Cardiac fibroblast (primary cell): ENCODE measurements around the gene TNK2.
"Not testable (repeated sequence)": the region's sequence is repeated elsewhere in the genome, so short reads cannot be mapped to it uniquely, and the experiment has no call there.

ENCODE experiments used
- DNase-seq, 2 donors: peaks; one replicate each; pipeline versions ENCODE4 v3.0.0 to v3.0.0-alpha.2; 2010; ENCODE audit warnings: low read depth in 2 of 2
- H3K4me3 ChIP-seq, 2 donors: replicated peaks in 1 of 2; 1 replicate in 1 of 2; 2 replicates in 1 of 2; pipeline ENCODE4 v1.5.1; 2011; ENCODE audit warnings: low read depth in 2 of 2, low read length in 2 of 2, mild to moderate bottlenecking in 2 of 2, moderate library complexity in 1 of 2
- TF ChIP-seq, protein P1 (sequence below): IDR thresholded peaks from one replicate; pipeline ENCODE4 v1.5.1; 2011; ENCODE audit warnings: low read depth, mild to moderate bottlenecking, low read length, inconsistent platforms

The TNK2 gene

DNA sequence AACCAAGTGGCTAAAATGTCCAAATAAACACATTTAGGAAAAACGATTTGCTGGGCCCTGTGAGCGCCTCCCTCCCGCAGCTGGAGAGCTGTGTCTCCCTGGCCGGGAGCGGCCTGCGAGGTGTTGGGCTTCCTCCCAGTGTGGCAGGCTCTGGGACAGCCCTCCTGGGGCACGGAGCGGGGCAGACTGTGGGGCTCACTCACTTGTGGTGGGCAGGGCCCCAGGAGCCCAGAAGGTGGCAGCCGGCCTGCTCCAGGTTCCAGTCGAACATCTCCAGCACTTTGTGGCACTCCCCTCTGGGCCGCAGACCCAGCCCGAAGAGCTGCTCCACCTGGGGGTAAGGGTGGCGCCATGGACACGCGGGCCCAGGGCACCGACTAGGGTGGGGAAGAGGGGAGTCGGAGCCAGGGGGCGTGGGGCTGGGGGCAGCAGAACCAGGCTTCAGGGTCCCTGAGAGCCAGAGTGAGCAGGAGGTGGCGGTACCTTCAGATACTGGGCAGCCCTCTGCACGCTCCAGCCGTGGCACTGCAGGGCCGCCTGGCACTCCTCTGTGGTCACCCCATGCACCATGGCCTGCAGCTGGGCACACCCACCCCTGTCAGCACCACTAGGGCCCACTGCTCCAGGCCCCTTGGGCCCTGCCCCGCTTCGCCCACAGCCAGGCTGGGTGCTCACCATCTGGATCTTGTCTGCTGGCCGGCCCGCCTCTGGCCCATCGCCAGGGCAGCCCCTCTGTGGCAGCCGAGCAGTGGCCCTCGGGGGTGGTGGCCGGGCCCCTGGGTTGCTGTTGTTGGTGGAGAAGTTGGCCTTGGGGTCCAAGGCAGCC lies 41.5 kb downstream of the TNK2 start:
- TF ChIP-seq, protein P1, sequence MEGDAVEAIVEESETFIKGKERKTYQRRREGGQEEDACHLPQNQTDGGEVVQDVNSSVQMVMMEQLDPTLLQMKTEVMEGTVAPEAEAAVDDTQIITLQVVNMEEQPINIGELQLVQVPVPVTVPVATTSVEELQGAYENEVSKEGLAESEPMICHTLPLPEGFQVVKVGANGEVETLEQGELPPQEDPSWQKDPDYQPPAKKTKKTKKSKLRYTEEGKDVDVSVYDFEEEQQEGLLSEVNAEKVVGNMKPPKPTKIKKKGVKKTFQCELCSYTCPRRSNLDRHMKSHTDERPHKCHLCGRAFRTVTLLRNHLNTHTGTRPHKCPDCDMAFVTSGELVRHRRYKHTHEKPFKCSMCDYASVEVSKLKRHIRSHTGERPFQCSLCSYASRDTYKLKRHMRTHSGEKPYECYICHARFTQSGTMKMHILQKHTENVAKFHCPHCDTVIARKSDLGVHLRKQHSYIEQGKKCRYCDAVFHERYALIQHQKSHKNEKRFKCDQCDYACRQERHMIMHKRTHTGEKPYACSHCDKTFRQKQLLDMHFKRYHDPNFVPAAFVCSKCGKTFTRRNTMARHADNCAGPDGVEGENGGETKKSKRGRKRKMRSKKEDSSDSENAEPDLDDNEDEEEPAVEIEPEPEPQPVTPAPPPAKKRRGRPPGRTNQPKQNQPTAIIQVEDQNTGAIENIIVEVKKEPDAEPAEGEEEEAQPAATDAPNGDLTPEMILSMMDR: no peak
- no peak for DNase-seq

DNA sequence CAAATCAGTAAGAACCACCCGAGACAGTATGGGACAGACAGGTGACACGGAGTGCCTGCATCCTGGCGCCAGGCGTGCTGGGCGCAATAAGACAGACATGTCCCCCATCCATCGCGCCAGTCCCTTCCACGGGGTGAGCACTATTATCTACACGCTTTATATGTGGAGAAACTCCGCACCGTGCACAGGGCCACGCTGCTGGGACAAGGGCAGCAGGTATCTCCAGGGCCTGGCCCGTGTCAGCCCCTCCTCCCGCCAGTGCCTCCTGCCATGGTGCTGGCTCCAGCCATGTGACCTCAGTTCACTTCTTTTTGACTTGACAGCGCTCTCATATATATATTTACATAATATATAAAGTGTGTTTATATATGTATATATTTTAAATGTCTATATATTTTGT lies 42.6 kb downstream of the TNK2 start:
- TF ChIP-seq, protein P1: no peak
- DNase-seq: no peak
- H3K4me3 ChIP-seq: no peak overlapping the region

More for the DNA sequence above, 41.5 kb downstream of the TNK2 start:
- no peak overlapping the region for H3K4me3 ChIP-seq

- peak; percentile 91 to 94 for DNase-seq
- TF ChIP-seq, protein P1: peak; percentile 99
- no peak overlapping the region for H3K4me3 ChIP-seq
These were observed 45.0 kb downstream of the TNK2 start for GRCh38 chr3:195863121-195864061.

DNA sequence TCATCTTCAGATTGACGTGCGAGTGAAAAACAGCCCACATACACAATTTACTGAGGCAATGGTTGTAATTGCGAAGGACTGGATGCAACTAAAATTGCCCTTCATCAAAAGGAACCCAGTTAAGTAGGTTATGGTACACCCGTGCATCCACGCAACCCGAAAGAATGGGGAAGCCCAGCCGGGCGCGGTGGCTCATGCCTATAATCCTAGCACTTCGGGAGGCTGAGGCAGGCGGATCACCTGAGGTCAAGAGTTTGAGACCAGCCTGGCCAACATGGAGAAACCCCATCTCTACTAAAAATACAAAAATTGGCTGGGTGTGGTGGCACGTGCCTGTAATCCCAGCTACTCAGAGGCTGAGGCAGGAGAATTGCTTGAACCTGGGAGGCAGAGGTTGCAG lies 46.0 kb downstream of the TNK2 start:
- DNase-seq: not testable (repeated sequence)

DNA sequence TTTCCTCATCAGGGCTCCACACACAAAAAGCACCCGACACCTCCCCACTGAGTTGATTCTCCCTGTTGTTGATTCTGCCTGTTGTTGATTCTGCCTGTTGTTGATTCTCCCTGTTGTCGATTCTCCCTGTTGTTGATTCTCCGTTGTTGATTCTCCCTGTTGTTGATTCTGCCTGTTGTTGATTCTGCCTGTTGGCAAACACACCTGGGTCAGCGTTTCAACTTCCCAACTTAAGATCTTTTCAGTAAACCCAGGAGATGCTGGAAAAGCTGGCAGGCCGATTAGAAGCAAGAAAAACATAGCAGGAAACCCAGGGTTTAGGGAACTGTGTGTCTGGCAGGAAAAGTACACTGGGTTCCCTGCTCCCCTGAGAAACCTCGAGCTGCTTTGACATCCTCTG lies 47.9 kb downstream of the TNK2 start:
- no peak overlapping the region for H3K4me3 ChIP-seq
- TF ChIP-seq, protein P1: no peak
- no peak for DNase-seq

More for the DNA sequence above, 46.0 kb downstream of the TNK2 start:
- H3K4me3 ChIP-seq: not testable (repeated sequence)

GRCh38 chr3:195859846-195860411 lies 48.4 kb downstream of the TNK2 start:
- no peak for DNase-seq

More at GRCh38 chr3:195859846-195860411, 48.4 kb downstream of the TNK2 start:
- TF ChIP-seq, protein P1: no peak
- no peak overlapping the region for H3K4me3 ChIP-seq
